Measurements from ENCODE around the gene AIG1.

AIG1 gene

DNA sequence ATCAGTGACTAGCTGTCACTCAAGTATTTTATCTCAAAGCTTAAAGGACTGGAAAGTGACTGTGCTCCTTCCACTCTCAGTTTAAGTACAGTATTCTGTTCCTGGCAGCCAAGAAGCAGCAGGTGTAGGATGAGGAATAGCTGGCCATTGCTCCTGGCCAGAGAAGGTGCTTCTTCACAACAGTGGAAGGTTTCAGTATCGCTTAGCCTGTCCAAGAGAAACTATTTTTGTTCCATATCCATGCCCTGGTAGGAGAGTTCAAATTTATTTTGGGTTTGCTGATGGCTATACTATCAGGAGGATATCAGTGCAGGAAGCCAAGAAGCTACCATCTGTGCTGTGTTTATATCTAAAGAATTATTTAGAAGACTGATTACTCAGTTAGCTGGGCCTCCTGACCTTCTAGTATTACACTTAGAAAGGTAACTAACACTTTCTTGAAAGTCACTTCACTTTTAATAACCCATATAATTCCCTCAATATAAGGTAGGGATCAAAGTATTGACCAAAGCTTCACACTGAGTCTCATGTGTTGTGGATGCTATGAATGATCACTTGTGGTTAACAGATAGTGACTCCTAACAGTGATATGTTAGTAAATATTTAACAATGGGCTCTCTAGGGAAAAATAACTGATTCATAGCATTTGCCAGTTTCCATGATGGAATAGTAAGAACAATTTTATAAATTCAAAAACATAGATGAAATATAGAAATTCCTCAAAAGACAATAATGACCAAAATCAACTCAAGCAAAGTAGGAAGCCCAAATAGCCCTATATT, 99.9 kb downstream of the AIG1 start:
- TF ChIP-seq, protein P1, sequence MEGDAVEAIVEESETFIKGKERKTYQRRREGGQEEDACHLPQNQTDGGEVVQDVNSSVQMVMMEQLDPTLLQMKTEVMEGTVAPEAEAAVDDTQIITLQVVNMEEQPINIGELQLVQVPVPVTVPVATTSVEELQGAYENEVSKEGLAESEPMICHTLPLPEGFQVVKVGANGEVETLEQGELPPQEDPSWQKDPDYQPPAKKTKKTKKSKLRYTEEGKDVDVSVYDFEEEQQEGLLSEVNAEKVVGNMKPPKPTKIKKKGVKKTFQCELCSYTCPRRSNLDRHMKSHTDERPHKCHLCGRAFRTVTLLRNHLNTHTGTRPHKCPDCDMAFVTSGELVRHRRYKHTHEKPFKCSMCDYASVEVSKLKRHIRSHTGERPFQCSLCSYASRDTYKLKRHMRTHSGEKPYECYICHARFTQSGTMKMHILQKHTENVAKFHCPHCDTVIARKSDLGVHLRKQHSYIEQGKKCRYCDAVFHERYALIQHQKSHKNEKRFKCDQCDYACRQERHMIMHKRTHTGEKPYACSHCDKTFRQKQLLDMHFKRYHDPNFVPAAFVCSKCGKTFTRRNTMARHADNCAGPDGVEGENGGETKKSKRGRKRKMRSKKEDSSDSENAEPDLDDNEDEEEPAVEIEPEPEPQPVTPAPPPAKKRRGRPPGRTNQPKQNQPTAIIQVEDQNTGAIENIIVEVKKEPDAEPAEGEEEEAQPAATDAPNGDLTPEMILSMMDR (IDR thresholded peaks at IDR 0.05; ENCODE audit: poor library complexity, severe bottlenecking) = no peak
- Histone ChIP-seq H3K27ac (ENCODE audit: poor library complexity, severe bottlenecking) (no peak overlapping the region), H3K9me3 (ENCODE audit: severe bottlenecking) (no peaks in the 10 kb centered on the region), H3K4me3 (ENCODE audit: severe bottlenecking) (no peak overlapping the region), H3K27me3 (ENCODE audit: insufficient read depth, poor library complexity, severe bottlenecking) (no peaks in the 10 kb centered on the region), H3K36me3 (ENCODE audit: low read depth) (peaks cover 6% of the 10 kb centered on the region), H3K4me1 (ENCODE audit: insufficient read depth, poor library complexity, severe bottlenecking) (no peaks in the 10 kb centered on the region)
- DNase-seq (ENCODE audit: low spot score) (no peak), ATAC-seq (ENCODE audit: low read depth) (no peak)

DNA sequence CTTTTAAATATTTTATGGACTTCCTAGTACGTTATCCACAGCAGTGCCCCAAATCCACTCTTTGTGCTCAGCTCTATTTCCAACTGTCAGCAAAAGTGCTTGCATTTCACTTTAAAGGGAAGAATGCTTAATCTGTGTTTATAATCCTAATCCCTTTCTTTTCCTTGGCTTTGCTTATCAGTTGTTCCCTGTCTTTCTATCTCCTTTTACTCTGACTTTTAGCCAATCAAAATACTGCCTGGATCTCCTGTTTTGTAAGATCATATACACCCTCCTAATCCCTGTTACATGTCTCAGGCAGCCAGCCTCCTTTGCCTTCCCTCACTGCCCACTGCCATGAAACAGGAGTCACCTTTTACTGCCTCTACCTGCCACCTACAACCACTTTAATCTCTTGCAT, 102.9 kb downstream of the AIG1 start:
- TF ChIP-seq, protein P1 (IDR thresholded peaks at IDR 0.05; ENCODE audit: poor library complexity, severe bottlenecking) = no peak
- DNase-seq (ENCODE audit: low spot score) (no peak), ATAC-seq (ENCODE audit: low read depth) (no peak)
- H3K27me3 ChIP-seq (ENCODE audit: insufficient read depth, poor library complexity, severe bottlenecking) = no peaks in the 10 kb centered on the region
- H3K27ac ChIP-seq (ENCODE audit: poor library complexity, severe bottlenecking) = no peak overlapping the region
- H3K36me3 ChIP-seq (ENCODE audit: low read depth) = peaks cover 11% of the 10 kb centered on the region
- no peaks in the 10 kb centered on the region for H3K9me3 ChIP-seq (ENCODE audit: severe bottlenecking)
- H3K4me1 ChIP-seq (ENCODE audit: insufficient read depth, poor library complexity, severe bottlenecking) = peaks cover 3% of the 10 kb centered on the region
- no peak overlapping the region for H3K4me3 ChIP-seq (ENCODE audit: severe bottlenecking)

DNA sequence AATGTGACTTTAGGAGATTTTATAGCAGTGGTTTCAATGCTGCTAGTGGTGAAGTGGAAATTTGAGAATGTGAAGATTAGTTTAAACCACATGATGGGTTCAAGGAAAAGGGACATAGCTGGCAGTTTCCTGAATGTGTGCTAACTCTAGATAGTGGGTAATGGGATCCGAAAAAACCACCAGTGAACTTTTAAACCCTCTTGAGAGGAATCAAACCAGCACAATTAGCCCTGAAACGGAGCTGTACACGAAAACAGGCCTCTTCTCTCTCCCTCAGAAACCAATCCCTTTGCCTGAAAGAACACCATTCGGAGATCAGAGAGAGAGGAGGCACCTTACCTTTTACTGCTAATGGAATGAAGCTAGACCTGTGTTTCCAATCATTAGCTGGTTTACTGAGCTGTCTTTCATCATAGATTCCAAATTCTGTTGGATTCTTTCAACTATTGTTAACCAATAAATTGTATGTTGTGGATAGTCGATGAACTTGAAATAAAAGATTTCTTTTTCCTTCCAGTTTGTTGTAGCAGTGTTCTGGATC, 103.9 kb downstream of the AIG1 start:
- no peak overlapping the region for H3K4me3 ChIP-seq (ENCODE audit: severe bottlenecking)
- ATAC-seq (ENCODE audit: low read depth) = no peak
- no peak for DNase-seq (ENCODE audit: low spot score)

DNA sequence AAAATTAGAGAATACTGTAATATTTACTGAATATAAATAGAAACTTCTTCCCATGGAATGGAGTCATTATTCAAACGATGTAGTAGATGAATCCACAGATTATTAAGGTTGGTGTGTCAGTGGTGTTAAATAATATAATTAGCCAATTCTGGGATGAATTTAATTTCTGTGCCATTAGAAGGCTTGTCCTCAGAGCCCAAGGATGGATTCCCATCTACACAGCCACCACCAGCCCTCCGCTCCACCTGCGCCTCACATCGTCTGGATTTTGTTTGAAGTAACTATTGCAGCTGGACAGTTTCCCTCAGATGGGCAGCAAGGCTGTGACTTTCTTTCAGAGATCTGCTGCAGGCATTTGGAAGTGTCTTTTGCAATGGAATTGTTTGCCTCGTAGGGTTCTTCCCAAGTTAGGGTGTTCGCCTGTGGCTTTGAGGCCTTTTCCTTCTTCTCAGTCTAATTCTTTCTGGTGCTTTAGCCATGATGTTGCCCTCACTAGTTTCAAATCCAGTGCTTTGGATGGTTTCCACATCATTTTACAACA, 104.7 kb downstream of the AIG1 start:
- no peak overlapping the region for H3K4me3 ChIP-seq (ENCODE audit: severe bottlenecking)
- ATAC-seq (ENCODE audit: low read depth) (no peak), DNase-seq (ENCODE audit: low spot score) (no peak)
- no peaks in the 10 kb centered on the region for H3K9me3 ChIP-seq (ENCODE audit: severe bottlenecking)
- peaks cover 11% of the 10 kb centered on the region for H3K36me3 ChIP-seq (ENCODE audit: low read depth)
- no peaks in the 10 kb centered on the region for H3K27me3 ChIP-seq (ENCODE audit: insufficient read depth, poor library complexity, severe bottlenecking)
- no peak overlapping the region for H3K27ac ChIP-seq (ENCODE audit: poor library complexity, severe bottlenecking)
- TF ChIP-seq, protein P1 (IDR thresholded peaks at IDR 0.05; ENCODE audit: poor library complexity, severe bottlenecking) = no peak
- H3K4me1 ChIP-seq (ENCODE audit: insufficient read depth, poor library complexity, severe bottlenecking) = peaks cover 3% of the 10 kb centered on the region

More for the DNA sequence above, 103.9 kb downstream of the AIG1 start:
- peaks cover 3% of the 10 kb centered on the region for H3K4me1 ChIP-seq (ENCODE audit: insufficient read depth, poor library complexity, severe bottlenecking)
- peaks cover 11% of the 10 kb centered on the region for H3K36me3 ChIP-seq (ENCODE audit: low read depth)
- no peaks in the 10 kb centered on the region for H3K9me3 ChIP-seq (ENCODE audit: severe bottlenecking)
- H3K27me3 ChIP-seq (ENCODE audit: insufficient read depth, poor library complexity, severe bottlenecking) = no peaks in the 10 kb centered on the region
- TF ChIP-seq, protein P1 (IDR thresholded peaks at IDR 0.05; ENCODE audit: poor library complexity, severe bottlenecking) = no peak
- no peak overlapping the region for H3K27ac ChIP-seq (ENCODE audit: poor library complexity, severe bottlenecking)

Measured in RWPE2 (cell line).